BE2C (cell line): ENCODE data around the gene ITIH4.
"Not testable (repeated sequence)": the region's sequence is repeated elsewhere in the genome, so short reads cannot be mapped to it uniquely, and the experiment has no call there.

Experiments used
- DNase-seq: peaks from one replicate; pipeline ENCODE4 v3.0.0-alpha.2; 2020
- H3K27me3 ChIP-seq: fragments of 250-450 bp; sonication (Bioruptor Pico); 2 replicates; pipeline ENCODE4 v1.5.1; 2020; ENCODE audit warnings: mild to moderate bottlenecking
- H3K36me3 ChIP-seq: fragments of 250-450 bp; sonication (Bioruptor Pico); 2 replicates; pipeline ENCODE4 v1.5.1; 2020; ENCODE audit warnings: mild to moderate bottlenecking
- H3K4me1 ChIP-seq: fragments of 250-450 bp; sonication (Bioruptor Pico); 2 replicates; pipeline ENCODE4 v1.5.1; 2020
- H3K4me3 ChIP-seq: 2 replicates; pipeline ENCODE4 v1.5.1; 2011; ENCODE audit warnings: low read depth, low read length
- H3K9me3 ChIP-seq: fragments of 250-450 bp; sonication (Bioruptor Pico); 2 replicates; pipeline ENCODE4 v1.5.1; 2020
- TF ChIP-seq, protein P1 (sequence below): IDR thresholded peaks from 2 replicates; pipeline ENCODE4 v1.5.1; 2012; ENCODE audit warnings: mild to moderate bottlenecking, low read depth, low read length

ITIH4 gene

GRCh38 chr3:52779837-52780585 lies 50.5 kb downstream of the ITIH4 start:
- no peak for DNase-seq
- H3K27me3 ChIP-seq: no peaks in the 10 kb centered on the region
- TF ChIP-seq, protein P1, sequence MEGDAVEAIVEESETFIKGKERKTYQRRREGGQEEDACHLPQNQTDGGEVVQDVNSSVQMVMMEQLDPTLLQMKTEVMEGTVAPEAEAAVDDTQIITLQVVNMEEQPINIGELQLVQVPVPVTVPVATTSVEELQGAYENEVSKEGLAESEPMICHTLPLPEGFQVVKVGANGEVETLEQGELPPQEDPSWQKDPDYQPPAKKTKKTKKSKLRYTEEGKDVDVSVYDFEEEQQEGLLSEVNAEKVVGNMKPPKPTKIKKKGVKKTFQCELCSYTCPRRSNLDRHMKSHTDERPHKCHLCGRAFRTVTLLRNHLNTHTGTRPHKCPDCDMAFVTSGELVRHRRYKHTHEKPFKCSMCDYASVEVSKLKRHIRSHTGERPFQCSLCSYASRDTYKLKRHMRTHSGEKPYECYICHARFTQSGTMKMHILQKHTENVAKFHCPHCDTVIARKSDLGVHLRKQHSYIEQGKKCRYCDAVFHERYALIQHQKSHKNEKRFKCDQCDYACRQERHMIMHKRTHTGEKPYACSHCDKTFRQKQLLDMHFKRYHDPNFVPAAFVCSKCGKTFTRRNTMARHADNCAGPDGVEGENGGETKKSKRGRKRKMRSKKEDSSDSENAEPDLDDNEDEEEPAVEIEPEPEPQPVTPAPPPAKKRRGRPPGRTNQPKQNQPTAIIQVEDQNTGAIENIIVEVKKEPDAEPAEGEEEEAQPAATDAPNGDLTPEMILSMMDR: no peak
- H3K36me3 ChIP-seq: no peaks in the 10 kb centered on the region
- no peaks in the 10 kb centered on the region for H3K4me1 ChIP-seq
- no peak overlapping the region for H3K4me3 ChIP-seq
- no peaks in the 10 kb centered on the region for H3K9me3 ChIP-seq

DNA sequence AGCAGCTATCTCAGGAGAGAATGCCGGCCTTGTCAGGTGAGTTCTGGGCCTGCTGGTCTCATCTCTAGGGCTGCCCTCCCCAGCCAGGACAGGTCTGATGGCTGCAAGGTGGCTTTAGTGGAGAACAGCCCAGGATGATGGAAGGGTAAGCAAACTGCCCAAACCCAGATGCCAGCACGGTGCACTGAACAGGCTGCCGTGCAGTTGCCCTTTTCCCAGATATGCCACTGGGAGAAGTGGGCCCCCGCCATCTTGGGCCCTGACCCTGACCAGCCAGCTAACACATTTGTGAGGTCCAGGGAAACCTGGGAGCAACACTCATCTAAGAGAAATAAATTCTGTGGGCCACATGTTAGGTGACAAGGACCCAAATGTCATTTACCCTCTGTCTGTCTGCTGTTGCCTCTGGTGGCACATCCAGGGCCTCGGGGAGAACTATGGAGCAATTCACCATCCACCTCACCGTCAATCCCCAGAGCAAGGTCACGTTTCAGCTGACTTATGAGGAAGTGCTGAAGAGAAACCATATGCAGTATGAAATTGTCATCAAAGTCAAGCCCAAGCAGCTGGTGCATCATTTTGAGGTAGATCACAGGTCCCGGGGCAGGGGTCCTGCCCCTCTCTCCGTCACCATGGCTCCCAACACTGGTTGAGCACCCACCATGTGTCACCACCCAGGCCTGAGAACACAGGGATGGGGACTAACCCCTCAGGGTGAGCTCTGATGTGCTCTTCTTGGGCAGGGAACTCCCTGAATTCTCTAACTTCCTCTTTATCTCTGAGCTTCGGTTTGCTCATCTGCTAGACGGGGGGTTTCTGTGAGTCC lies 51.2 kb downstream of the ITIH4 start:
- Histone ChIP-seq H3K9me3 (no peaks in the 10 kb centered on the region), H3K36me3 (no peaks in the 10 kb centered on the region), H3K4me3 (no peak overlapping the region), H3K4me1 (no peaks in the 10 kb centered on the region), H3K27me3 (no peaks in the 10 kb centered on the region)
- TF ChIP-seq, protein P1: no peak
- DNase-seq: no peak

- Histone ChIP-seq H3K9me3 (no peaks in the 10 kb centered on the region), H3K4me3 (no peak overlapping the region), H3K27me3 (no peaks in the 10 kb centered on the region), H3K36me3 (no peaks in the 10 kb centered on the region), H3K4me1 (no peaks in the 10 kb centered on the region)
- no peak for DNase-seq
- TF ChIP-seq, protein P1: no peak
These were observed 52.3 kb downstream of the ITIH4 start for GRCh38 chr3:52777959-52778805.

GRCh38 chr3:52777127-52777958 lies 53.1 kb downstream of the ITIH4 start, which contains the start of gene ITIH1:
TSS of gene ITIH1 (plus strand) at chr3:52777599. CDS start at chr3:52777616, 17 bp downstream.
- no peak within 1 kb of the TSS for H3K4me3 ChIP-seq
- TF ChIP-seq, protein P1: no peak
- H3K27me3 ChIP-seq: no peaks in the 10 kb centered on the region
- no peaks in the 10 kb centered on the region for H3K9me3 ChIP-seq
- no peaks in the 10 kb centered on the region for H3K36me3 ChIP-seq
- no peaks in the 10 kb centered on the region for H3K4me1 ChIP-seq
- DNase-seq: no peak

- not testable (repeated sequence) for H3K36me3 ChIP-seq, DNase-seq, H3K4me1 ChIP-seq, H3K4me3 ChIP-seq, H3K27me3 ChIP-seq, H3K9me3 ChIP-seq
These were observed 54.0 kb downstream of the ITIH4 start for GRCh38 chr3:52776486-52776885.
